Esophagus squamous epithelium (tissue), 5 donors: ENCODE results near the gene MMP2. TPM values are rescaled to one million over a fixed set of nuclear protein-coding genes. Genes with fewer than 3 reads are reported as not detected.
A peak's percentile ranks its signal among the peaks of the same experiment; 100 is the strongest.

Experiments used
- DNase-seq: peaks from one replicate; lab custom pipeline; 2025; lab: John Stamatoyannopoulos, UW
- H3K27ac ChIP-seq, 4 donors: fragments of 200-600 bp; sonication (generic); one replicate each; pipeline ENCODE4 v1.5.1; 2016 to 2019; ENCODE audit warnings: mild to moderate bottlenecking in 1 of 4
- H3K27me3 ChIP-seq, 4 donors: fragments of 200-600 bp; sonication (generic); 1 replicate in 3 of 4; 2 replicates in 1 of 4; pipeline versions ENCODE4 v1.5.1 to v1.6.0; 2017 to 2021; ENCODE audit warnings: antibody characterized with exemption in 1 of 4
- H3K36me3 ChIP-seq, 3 donors: fragments of 200-600 bp; sonication (generic); one replicate each; pipeline ENCODE4 v1.5.1; 2016 to 2019
- H3K4me1 ChIP-seq, 3 donors: fragments of 200-600 bp; sonication (generic); one replicate each; pipeline ENCODE4 v1.5.1; 2017 to 2019
- H3K4me3 ChIP-seq, 4 donors: fragments of 200-600 bp; sonication (generic); 1 replicate in 3 of 4; 2 replicates in 1 of 4; pipeline ENCODE4 v1.5.1; 2016 to 2019; ENCODE audit warnings: mild to moderate bottlenecking in 2 of 4, moderate library complexity in 1 of 4
- H3K9me3 ChIP-seq, 3 donors: fragments of 200-600 bp; sonication (generic); one replicate each; pipeline ENCODE4 v1.5.1; 2016 to 2019
- CTCF ChIP-seq, 6 experiments: fragments of 450-650 bp in 4 of 6; fragments of 200-600 bp in 2 of 6; sonication (generic) in 2 of 6; IDR thresholded peaks; one replicate each; pipeline ENCODE4 v1.5.1; 2016 to 2019; ENCODE audit warnings: antibody characterized with exemption in 6 of 6, mild to moderate bottlenecking in 4 of 6, moderate library complexity in 4 of 6
- POLR2A ChIP-seq, 4 donors: fragments of 450-650 bp; IDR thresholded peaks; one replicate each; pipeline ENCODE4 v1.6.1; 2017; ENCODE audit warnings: antibody characterized with exemption in 4 of 4, mild to moderate bottlenecking in 4 of 4, moderate library complexity in 3 of 4
- WGBS, 2 donors: methylation state at CpG; one replicate each; pipeline ENCODE4 v1.1.5; 2018; 5-methylcytosine and 5-hydroxymethylcytosine counted together
- intact Hi-C: fragments of 100-400 bp; cut with DNase I; formaldehyde crosslinking; loops from one replicate; pipeline ENCODE4 v1.15.0; 2022
- total RNA-seq, 4 donors: library from RNA; depleted of rRNA; stranded (reverse); fragments of >200 nt; gene quantifications; one replicate each; pipeline ENCODE4 v1.1.0, GENCODE V29; 2016
- donor health status: DM: yes; HTN: yes; CAD: no.

MMP2 gene
- total RNA-seq, 4 donors from 2014 or later: 4.5 to 210 (median 92.7) TPM

GRCh38 chr16:55473587-55473986 lies 5.4 kb upstream of the MMP2 start:
- TF ChIP-seq POLR2A (IDR thresholded peaks at IDR 0.05) (no peak), CTCF (IDR thresholded peaks at IDR 0.05) (no peak)
- Histone ChIP-seq H3K27ac (no peak overlapping the region), H3K4me3 (no peak overlapping the region), H3K36me3 (no peaks in the 10 kb centered on the region), H3K4me1 (peaks cover 0 to 36% (median 20%) of the 10 kb centered on the region in 3 donors), H3K27me3 (peaks cover 0 to 7% (median 0%) of the 10 kb centered on the region in 4 donors), H3K9me3 (no peaks in the 10 kb centered on the region)
- intact Hi-C loops: no loop called here
- 98 to 100% methylated on average over 2 of the region's 2 CpGs for WGBS, 2 donors
- DNase-seq: no peak

GRCh38 chr16:55474821-55475220 lies 4.2 kb upstream of the MMP2 start:
- whole genome bisulfite sequencing, 2 donors: 89 to 98% methylated on average over 2 to 3 of the region's 3 CpGs
- no peak for DNase-seq
- no peaks in the 10 kb centered on the region for H3K36me3 ChIP-seq
- peaks cover 0 to 20% (median 0%) of the 10 kb centered on the region in 4 donors for H3K27me3 ChIP-seq
- TF ChIP-seq CTCF (IDR thresholded peaks at IDR 0.05) (no peak), POLR2A (IDR thresholded peaks at IDR 0.05) (no peak)
- H3K4me3 ChIP-seq: no peak overlapping the region
- peaks cover 10 to 48% (median 24%) of the 10 kb centered on the region in 3 donors for H3K4me1 ChIP-seq
- H3K27ac ChIP-seq: peak overlapping the region in 1 of 4 donors; percentile 6
- no peaks in the 10 kb centered on the region for H3K9me3 ChIP-seq
- intact Hi-C loops: no loop called here

DNA sequence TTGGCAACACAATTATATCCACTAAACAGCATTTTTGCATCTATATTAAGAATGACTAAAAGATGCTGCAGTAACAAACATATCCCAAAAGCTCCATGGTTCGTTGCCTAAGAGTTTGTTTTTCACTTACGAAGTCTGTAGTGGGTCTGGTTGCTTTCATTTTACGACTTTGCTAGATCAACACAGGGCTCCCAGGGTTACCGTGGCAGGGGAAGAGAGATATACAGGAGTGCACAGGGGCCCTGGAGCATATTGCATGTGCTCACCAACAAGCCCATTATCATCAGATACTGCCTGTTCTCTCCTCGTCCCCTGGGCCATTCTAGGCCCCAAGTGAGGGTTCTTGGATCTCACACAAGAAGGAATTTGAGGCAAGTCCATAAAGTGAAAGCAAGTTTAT lies 3.1 kb upstream of the MMP2 start:
- no peak for DNase-seq
- TF ChIP-seq POLR2A (IDR thresholded peaks at IDR 0.05): no peak
- TF ChIP-seq CTCF (IDR thresholded peaks at IDR 0.05): no peak
- peaks cover 0 to 31% (median 0%) of the 10 kb centered on the region in 4 donors for H3K27me3 ChIP-seq
- H3K4me3 ChIP-seq: peak overlapping the region in 1 of 4 donors; percentile 8
- H3K27ac ChIP-seq: peak overlapping the region in 3 of 4 donors; percentile 66 to 83 (median 77)
- peaks cover 11 to 51% (median 22%) of the 10 kb centered on the region in 3 donors for H3K4me1 ChIP-seq
- no peaks in the 10 kb centered on the region for H3K36me3 ChIP-seq
- 74 to 75% methylated on average over 5 of the region's 5 CpGs for WGBS, 2 donors
- intact Hi-C loops: no loop called here
- no peaks in the 10 kb centered on the region for H3K9me3 ChIP-seq

- no peaks in the 10 kb centered on the region for H3K36me3 ChIP-seq
- H3K4me3 ChIP-seq: no peak overlapping the region
- no peak for TF ChIP-seq CTCF (IDR thresholded peaks at IDR 0.05)
- no peak for TF ChIP-seq POLR2A (IDR thresholded peaks at IDR 0.05)
These were observed 2.1 kb upstream of the MMP2 start for GRCh38 chr16:55476625-55477533.

DNA sequence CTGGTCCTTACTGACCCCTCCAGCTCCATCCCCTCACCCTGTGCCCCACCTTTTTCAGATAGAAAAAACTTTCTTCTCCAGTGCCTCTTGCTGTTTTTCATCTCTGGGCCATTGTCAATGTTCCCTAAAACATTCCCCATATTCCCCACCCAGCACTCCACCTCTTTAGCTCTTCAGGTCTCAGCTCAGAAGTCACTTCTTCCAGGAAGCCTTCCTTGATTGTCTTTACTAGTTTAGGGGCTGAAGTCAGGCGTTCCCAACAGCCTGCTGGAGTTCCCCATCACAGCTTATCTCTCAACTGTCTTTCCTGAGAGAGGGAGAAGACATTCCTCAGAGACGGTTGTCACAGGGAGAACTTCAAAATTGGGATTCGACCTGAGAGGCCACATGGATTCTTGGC lies 1.3 kb upstream of the MMP2 start:
- 86 to 100% methylated on average over 2 of the region's 3 CpGs for WGBS, 2 donors
- peaks cover 11 to 51% (median 19%) of the 10 kb centered on the region in 3 donors for H3K4me1 ChIP-seq
- no peaks in the 10 kb centered on the region for H3K9me3 ChIP-seq

More at GRCh38 chr16:55476625-55477533, 2.1 kb upstream of the MMP2 start:
- DNase-seq: no peak
- Histone ChIP-seq H3K27ac (peak overlapping the region in 3 of 4 donors; percentile 77 to 93 (median 83)), H3K4me1 (peaks cover 11 to 51% (median 15%) of the 10 kb centered on the region in 3 donors), H3K9me3 (no peaks in the 10 kb centered on the region), H3K27me3 (peaks cover 0 to 37% (median 0%) of the 10 kb centered on the region in 4 donors)
- intact Hi-C loops: no loop called here
- WGBS, 2 donors: 69 to 77% methylated on average over 5 of the region's 6 CpGs

More for the DNA sequence above, 1.3 kb upstream of the MMP2 start:
- TF ChIP-seq CTCF (IDR thresholded peaks at IDR 0.05): no peak
- Histone ChIP-seq H3K36me3 (no peaks in the 10 kb centered on the region), H3K4me3 (no peak overlapping the region), H3K27me3 (peaks cover 0 to 38% (median 0%) of the 10 kb centered on the region in 4 donors), H3K27ac (peak overlapping the region in 3 of 4 donors; percentile 77 to 93 (median 83))
- intact Hi-C loops: no loop called here
- DNase-seq: no peak
